ENCODE results near the gene RPSA. TPM values are rescaled to one million over a fixed set of nuclear protein-coding genes. Genes with fewer than 3 reads are reported as not detected.

Gene RPSA
- total and polyA plus RNA-seq, 2 of the 4 experiments (the other 2 are of a cell fraction): 1,415 to 2,710 TPM

GRCh38 chr3:39362192-39362591 lies 44.3 kb upstream of the RPSA start:
- BruUV-seq (replicated peaks): no TSS peak
- Histone ChIP-seq H3K27me3 (ENCODE audit: control insufficient read depth, insufficient read depth, low read length) (0 out of 2 replicates have a peak, but pooled peaks cover 2% of the 10 kb centered on the region), H3K4ac (ENCODE audit: low read depth, low read length) (no peak overlapping the region), H4K5ac (ENCODE audit: low read depth, low read length) (no peak overlapping the region), H2BK20ac (ENCODE audit: low read depth, low read length) (no peak overlapping the region), H3K79me1 (ENCODE audit: low read depth in 1 of 2, low read length in 2 of 2) (no peaks in the 10 kb centered on the region), H3K14ac (replicated peaks; ENCODE audit: low read depth, low read length) (no peak overlapping the region), H4K91ac (ENCODE audit: insufficient read depth, low read depth, low read length) (no peak overlapping the region), H3K27ac (ENCODE audit: insufficient read depth, low read length) (no peak overlapping the region), H3K9me1 (ENCODE audit: insufficient read depth, low read length) (no peaks in the 10 kb centered on the region), H3K4me2 (ENCODE audit: low read depth, low read length) (no peak overlapping the region), H3K36me3 (ENCODE audit: control insufficient read depth, insufficient read depth, low read length) (no peaks in the 10 kb centered on the region), H2AFZ (replicated peaks; ENCODE audit: low read length, poor library complexity) (no peak overlapping the region), H3K9ac (ENCODE audit: low read depth, low read length) (no peak overlapping the region), H3K23ac (ENCODE audit: low read depth, low read length) (no peak overlapping the region), H2BK120ac (ENCODE audit: low read depth, low read length) (no peak overlapping the region), H2AK5ac (ENCODE audit: low read depth, low read length) (no peak overlapping the region), H3K4me1 (ENCODE audit: control insufficient read depth, insufficient read depth, low read length) (no peaks in the 10 kb centered on the region), H2AK9ac (replicated peaks; ENCODE audit: low read depth, low read length, poor library complexity) (no peak overlapping the region), H3K18ac (ENCODE audit: low read depth, low read length) (no peak overlapping the region), H3K9me3 (ENCODE audit: control insufficient read depth, insufficient read depth, low read length) (no peaks in the 10 kb centered on the region), H2BK15ac (ENCODE audit: low read depth, low read length) (no peak overlapping the region), H4K8ac (ENCODE audit: low read depth in 2 of 2, low read length in 2 of 2) (no peak overlapping the region), H4K20me1 (ENCODE audit: insufficient read depth, low read length) (no peaks in the 10 kb centered on the region), H2BK5ac (ENCODE audit: low read depth, low read length, poor library complexity, severe bottlenecking) (no peak overlapping the region), H3K56ac (ENCODE audit: extremely low read depth, insufficient read depth, low read length) (no peak overlapping the region), H3K4me3 (ENCODE audit: insufficient read depth, low read depth, low read length) (no peak overlapping the region)
- dilution Hi-C loops (cut with HindIII; ENCODE audit: low sequenced_read_pairs, unreplicated experiment): no loop called here
- DNase-seq (no peak), ATAC-seq (ENCODE audit: low read depth) (no peak)
- intact Hi-C loops (cut with micrococcal nuclease): no loop called here
- no peak for TF ChIP-seq RCOR1 (IDR thresholded peaks at IDR 0.05; ENCODE audit: insufficient replicate concordance, low read length)
- no peak for TF ChIP-seq POLR2A (IDR thresholded peaks at IDR 0.05; ENCODE audit: low read depth, low read length)
- TF ChIP-seq USF2 (IDR thresholded peaks at IDR 0.05; ENCODE audit: low read depth, low read length): no peak
- no peak for TF ChIP-seq BHLHE40 (IDR thresholded peaks at IDR 0.05; ENCODE audit: low read depth, low read length)
- TF ChIP-seq NFE2L2 (IDR thresholded peaks at IDR 0.05; ENCODE audit: low read depth, low read length): no peak
- no peak for TF ChIP-seq SMC3 (IDR thresholded peaks at IDR 0.05; ENCODE audit: low read depth, low read length)
- TF ChIP-seq FOS (IDR thresholded peaks at IDR 0.05; ENCODE audit: low read depth, low read length): no peak
- no peak for TF ChIP-seq MXI1 (IDR thresholded peaks at IDR 0.05; ENCODE audit: borderline replicate concordance, low read depth, low read length)
- no peak for TF ChIP-seq MAFK (IDR thresholded peaks at IDR 0.05; ENCODE audit: low read depth, low read length)
- no peak for TF ChIP-seq MAZ (IDR thresholded peaks at IDR 0.05; ENCODE audit: borderline replicate concordance, low read depth, low read length)
- no peak for TF ChIP-seq RAD21 (IDR thresholded peaks at IDR 0.05; ENCODE audit: low read length)
- no peak for TF ChIP-seq RFX5 (IDR thresholded peaks at IDR 0.05; ENCODE audit: low read depth, low read length)
- no peak for TF ChIP-seq CHD1 (IDR thresholded peaks at IDR 0.05; ENCODE audit: low read depth, low read length)
- no peak for TF ChIP-seq CTCF (conservative IDR thresholded peaks at IDR 0.05; ENCODE audit: low read depth, low read length)
- no peak for TF ChIP-seq ELK1 (IDR thresholded peaks at IDR 0.05; ENCODE audit: borderline replicate concordance, low read depth, low read length)
- TF ChIP-seq CEBPB (IDR thresholded peaks at IDR 0.05; ENCODE audit: low read depth, low read length): no peak
- WGBS, 2 experiments (ENCODE audit: extremely low coverage in 2 of 2, insufficient read length in 1 of 2): no CpG with 5 or more reads among the region's 3 CpGs
- ChIA-PET POLR2A (ENCODE audit: unreplicated experiment) (no interaction called here), CTCF (no interaction called here)
- in situ Hi-C loops (cut with MboI; ENCODE audit: low sequenced_read_pairs): no loop called here
